Ovary (tissue), 9 donors: ENCODE data around the gene SLC25A52. TPM values are rescaled to one million over a fixed set of nuclear protein-coding genes. Genes with fewer than 3 reads are reported as not detected.

Source experiments
- DNase-seq, 5 donors: peaks; one replicate each; pipeline ENCODE4 v3.0.0-alpha.2; 2019 to 2020
- H3K27ac ChIP-seq, 2 donors: fragments of 200-600 bp; one replicate each; pipeline versions ENCODE4 v1.5.1 to v1.8.0; 2019 to 2022
- H3K27me3 ChIP-seq: fragments of 200-600 bp; one replicate; pipeline ENCODE4 v1.8.0; 2022
- H3K36me3 ChIP-seq: fragments of 200-600 bp; sonication (generic); one replicate; pipeline ENCODE4 v1.5.1; 2019
- H3K4me1 ChIP-seq: one replicate; pipeline ENCODE4 v1.8.1; 2013; ENCODE audit warnings: mild to moderate bottlenecking, moderate library complexity; ENCODE audit not compliant: insufficient read depth
- H3K4me3 ChIP-seq: fragments of 200-600 bp; sonication (generic); one replicate; pipeline ENCODE4 v1.5.1; 2017
- H3K9me3 ChIP-seq, 2 donors: fragments of 200-600 bp in 1 of 2; sonication (generic) in 1 of 2; one replicate each; pipeline versions ENCODE4 v1.5.1 to v1.8.1; 2013 to 2019; ENCODE audit warnings: mild to moderate bottlenecking in 1 of 2, moderate library complexity in 1 of 2
- EP300 ChIP-seq: sonication (generic); formaldehyde crosslinking; IDR thresholded peaks from one replicate; pipeline ENCODE4 v1.6.1; 2017; ENCODE audit warnings: antibody characterized with exemption
- POLR2A ChIP-seq: fragments of 450-650 bp; IDR thresholded peaks from one replicate; pipeline ENCODE4 v1.6.1; 2017; ENCODE audit warnings: antibody characterized with exemption, mild to moderate bottlenecking, moderate library complexity
- WGBS, 3 donors: extraction: QIAGEN DNeasy Blood & Tissue Kit in 1 of 3; methylation state at CpG; one replicate each; pipeline versions ENCODE4 v1.1.5 to v1.1.7; 2013 to 2017; 5-methylcytosine and 5-hydroxymethylcytosine counted together
- intact Hi-C, 4 donors: fragments of 100-400 bp; cut with DNase I; formaldehyde crosslinking; loops; one replicate each; pipeline versions ENCODE4 v1.11.0 to v1.15.1; 2022 to 2023
- polyA plus RNA-seq, 2 donors: library from polyadenylated mRNA; stranded (reverse); fragments of 200-250 nt in 1 of 2; fragments of 350-450 nt in 1 of 2; fragmentation: Illumina TruSeq in 1 of 2; extraction: RNeasy Lipid Tissue Mini Kit (QIAGEN cat#74804) in 1 of 2; gene quantifications; one replicate each; pipeline ENCODE4 v1.2.3, GENCODE V29; 2013 to 2014
- total RNA-seq, 7 donors: library from RNA; depleted of rRNA in 2 of 7; stranded (reverse); fragments of >200 nt in 2 of 7; fragmentation: NEBNext Ultra II Directional in 3 of 7; extraction: Animal tissue kit (Norgen Biotek cat#: 25700) in 3 of 7; gene quantifications; one replicate each; pipeline versions ENCODE4 v1.1.0 to v1.2.4, GENCODE V29; 2016 to 2023
- TF ChIP-seq, protein P1 (sequence below), 3 donors: fragments of 450-650 bp in 2 of 3; fragments of 200-600 bp in 1 of 3; IDR thresholded peaks; one replicate each; pipeline versions ENCODE4 v1.5.1 to v1.8.0; 2016 to 2022; ENCODE audit warnings: antibody characterized with exemption in 3 of 3, mild to moderate bottlenecking in 1 of 3
- donor health status: DM: no; HTN: no; CAD: no; lungs with moderate emphysema.
- donor health status: DM: no; HTN: no; CAD: no.
- donor health status: Bipolar disorder and iron deficiency.
- donor health status: DM: yes; HTN: yes; CAD: no.
- donor health status: DM: no; HTN: no; CAD: no.
- donor health status: DM: yes; HTN: yes; CAD: no.

SLC25A52 gene
- total and polyA plus RNA-seq, 9 donors, result not detected

GRCh38 chr18:31740180-31740579, 20.5 kb downstream of the SLC25A52 start:
- no peaks in the 10 kb centered on the region for H3K4me1 ChIP-seq
- no peaks in the 10 kb centered on the region for H3K36me3 ChIP-seq
- H3K27ac ChIP-seq, result no peak overlapping the region
- TF ChIP-seq, protein P1, sequence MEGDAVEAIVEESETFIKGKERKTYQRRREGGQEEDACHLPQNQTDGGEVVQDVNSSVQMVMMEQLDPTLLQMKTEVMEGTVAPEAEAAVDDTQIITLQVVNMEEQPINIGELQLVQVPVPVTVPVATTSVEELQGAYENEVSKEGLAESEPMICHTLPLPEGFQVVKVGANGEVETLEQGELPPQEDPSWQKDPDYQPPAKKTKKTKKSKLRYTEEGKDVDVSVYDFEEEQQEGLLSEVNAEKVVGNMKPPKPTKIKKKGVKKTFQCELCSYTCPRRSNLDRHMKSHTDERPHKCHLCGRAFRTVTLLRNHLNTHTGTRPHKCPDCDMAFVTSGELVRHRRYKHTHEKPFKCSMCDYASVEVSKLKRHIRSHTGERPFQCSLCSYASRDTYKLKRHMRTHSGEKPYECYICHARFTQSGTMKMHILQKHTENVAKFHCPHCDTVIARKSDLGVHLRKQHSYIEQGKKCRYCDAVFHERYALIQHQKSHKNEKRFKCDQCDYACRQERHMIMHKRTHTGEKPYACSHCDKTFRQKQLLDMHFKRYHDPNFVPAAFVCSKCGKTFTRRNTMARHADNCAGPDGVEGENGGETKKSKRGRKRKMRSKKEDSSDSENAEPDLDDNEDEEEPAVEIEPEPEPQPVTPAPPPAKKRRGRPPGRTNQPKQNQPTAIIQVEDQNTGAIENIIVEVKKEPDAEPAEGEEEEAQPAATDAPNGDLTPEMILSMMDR (IDR thresholded peaks at IDR 0.05), result no peak
- TF ChIP-seq EP300, result no peak
- TF ChIP-seq POLR2A, result no peak
- WGBS, 3 donors, result 84 to 86% (median 84%) methylated on average over 9 of the region's 9 CpGs
- no peaks in the 10 kb centered on the region for H3K27me3 ChIP-seq
- DNase-seq, result no peak
- no peak overlapping the region for H3K4me3 ChIP-seq
- intact Hi-C loops, result loop anchor here in 1 of 4 donors (10.0 kb wide), 1 partner anchor 235 kb away; no protein-coding TSS in a partner anchor
- no peaks in the 10 kb centered on the region for H3K9me3 ChIP-seq

- Histone ChIP-seq H3K4me1 (no peaks in the 10 kb centered on the region), H3K4me3 (no peak overlapping the region), H3K9me3 (no peaks in the 10 kb centered on the region), H3K27me3 (no peaks in the 10 kb centered on the region), H3K36me3 (no peaks in the 10 kb centered on the region), H3K27ac (no peak overlapping the region)
- TF ChIP-seq, protein P1 (IDR thresholded peaks at IDR 0.05), result no peak
- TF ChIP-seq EP300 (no peak), POLR2A (no peak)
- 73 to 75% (median 74%) methylated on average over 3 of the region's 3 CpGs for WGBS, 3 donors
- DNase-seq, result no peak
- intact Hi-C loops, result loop anchor here in 1 of 4 donors (10.0 kb wide), 1 partner anchor 235 kb away; no protein-coding TSS in a partner anchor
Observed at GRCh38 chr18:31739651-31740050, 21.0 kb downstream of the SLC25A52 start.

DNA sequence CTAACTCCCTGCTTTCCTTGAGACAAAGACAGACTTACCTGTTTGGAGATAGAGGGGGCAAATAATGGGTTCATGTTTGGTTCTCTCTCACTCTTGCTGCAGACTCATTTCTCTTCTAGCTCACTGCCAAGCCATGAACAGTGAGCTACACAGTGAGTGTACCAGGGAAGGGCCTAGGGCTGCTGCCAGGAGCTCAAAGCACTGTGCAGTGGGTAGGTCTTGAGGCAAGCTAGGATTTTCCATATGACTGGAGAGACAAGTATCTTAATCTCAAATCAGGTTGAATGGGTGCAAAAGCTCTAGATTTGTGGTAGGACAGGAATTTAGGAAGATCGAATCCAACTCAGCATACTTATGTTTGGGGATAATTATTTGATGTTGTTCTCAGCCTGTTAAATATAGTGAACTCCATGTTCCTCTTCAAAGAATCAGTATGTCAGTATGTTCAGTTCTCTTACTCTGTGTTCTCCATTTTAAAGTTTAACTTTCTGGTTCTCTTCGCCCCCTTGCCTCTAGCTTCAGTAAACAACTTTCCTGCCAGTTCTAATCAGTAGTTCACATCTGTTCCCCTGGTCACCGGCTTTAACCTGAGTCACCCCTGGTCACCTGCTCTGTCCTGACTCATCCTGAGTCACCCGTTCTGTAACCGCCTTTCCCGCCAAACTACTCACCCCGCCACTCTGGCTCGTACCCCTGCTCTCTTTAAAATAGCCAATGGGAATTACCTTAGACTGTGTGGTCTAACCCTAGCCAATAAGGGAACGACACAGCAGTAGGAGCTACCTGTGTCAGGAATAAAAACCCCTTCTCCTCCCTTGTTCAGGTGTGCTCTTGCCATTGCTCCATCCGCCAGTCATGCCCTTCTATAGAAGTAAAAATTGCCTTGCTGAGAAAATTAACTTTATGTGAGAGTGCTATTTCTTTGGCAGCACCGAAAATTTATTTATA, 21.9 kb downstream of the SLC25A52 start:
- no peak overlapping the region for H3K4me3 ChIP-seq
- H3K36me3 ChIP-seq, result no peaks in the 10 kb centered on the region
- 91 to 93% (median 93%) methylated on average over 11 of the region's 11 CpGs for WGBS, 3 donors
- no peaks in the 10 kb centered on the region for H3K9me3 ChIP-seq
- no peak for DNase-seq
- TF ChIP-seq POLR2A (no peak), EP300 (no peak)
- TF ChIP-seq, protein P1 (IDR thresholded peaks at IDR 0.05), result no peak
- H3K4me1 ChIP-seq, result no peaks in the 10 kb centered on the region
- H3K27me3 ChIP-seq, result no peaks in the 10 kb centered on the region
- H3K27ac ChIP-seq, result no peak overlapping the region
- intact Hi-C loops, result no loop called here

GRCh38 chr18:31736630-31737029, 24.1 kb downstream of the SLC25A52 start:
- intact Hi-C loops, result no loop called here
- DNase-seq, result no peak
- Histone ChIP-seq H3K36me3 (no peaks in the 10 kb centered on the region), H3K27ac (no peak overlapping the region), H3K27me3 (no peaks in the 10 kb centered on the region), H3K9me3 (no peaks in the 10 kb centered on the region), H3K4me1 (no peaks in the 10 kb centered on the region), H3K4me3 (no peak overlapping the region)
- TF ChIP-seq EP300 (no peak), POLR2A (no peak)
- TF ChIP-seq, protein P1 (IDR thresholded peaks at IDR 0.05), result no peak
- 47 to 51% (median 48%) methylated on average over 2 of the region's 2 CpGs for WGBS, 3 donors
